Neural cell (in vitro differentiated cells): Measurements from ENCODE around the gene EEF1A2. TPM values are rescaled to one million over a fixed set of nuclear protein-coding genes. Genes with fewer than 3 reads are reported as not detected.

Experiments
- H2AFZ ChIP-seq: fragments of 200-600, 300-800 bp; sonication (generic), shearing (Covaris generic); 2 replicates; pipeline ENCODE4 v1.6.0; 2014; ENCODE audit warnings: low read depth, mild to moderate bottlenecking, antibody characterized with exemption, low read length, moderate library complexity
- H3F3A ChIP-seq: fragments of 200-600 bp; shearing (Covaris generic); 2 replicates; pipeline ENCODE4 v1.6.1; 2016; ENCODE audit warnings: mild to moderate bottlenecking, moderate library complexity, mixed read lengths, antibody characterized with exemption, low read length; ENCODE audit not compliant: insufficient read depth, poor library complexity, severe bottlenecking
- H3K27ac ChIP-seq: fragments of 200-600, 300-800 bp; sonication (generic), shearing (Covaris generic); 2 replicates; pipeline ENCODE4 v1.5.1; 2014; ENCODE audit warnings: mild to moderate bottlenecking, low read length, moderate library complexity
- H3K27me3 ChIP-seq: fragments of 300-800, 200-600 bp; sonication (generic), shearing (Covaris generic); 2 replicates; pipeline ENCODE4 v1.6.0; 2014; ENCODE audit warnings: mild to moderate bottlenecking, low read depth, low read length, moderate library complexity; ENCODE audit not compliant: insufficient read depth
- H3K36me3 ChIP-seq: fragments of 300-800, 200-600 bp; sonication (generic), shearing (Covaris generic); 2 replicates; pipeline ENCODE4 v1.5.1; 2014; ENCODE audit warnings: mild to moderate bottlenecking, antibody characterized with exemption, low read length, moderate library complexity; ENCODE audit not compliant: insufficient read depth
- H3K4me2 ChIP-seq: fragments of 300-800, 200-600 bp; sonication (generic), shearing (Covaris generic); 2 replicates; pipeline ENCODE4 v1.6.0; 2014; ENCODE audit warnings: mild to moderate bottlenecking, low read length
- H3K4me3 ChIP-seq: fragments of 300-800, 200-600 bp; sonication (generic), shearing (Covaris generic); 2 replicates; pipeline ENCODE4 v1.5.1; 2014; ENCODE audit warnings: mild to moderate bottlenecking, low read length, moderate library complexity
- H3K79me2 ChIP-seq: fragments of 200-600 bp; shearing (Covaris generic); replicated peaks from 2 replicates; pipeline ENCODE4 v1.6.0; 2014; ENCODE audit warnings: mild to moderate bottlenecking, low read length, moderate library complexity; ENCODE audit not compliant: insufficient read depth
- H3K9ac ChIP-seq: fragments of 300-800, 200-600 bp; sonication (generic), shearing (Covaris generic); 2 replicates; pipeline ENCODE4 v1.6.1; 2016; ENCODE audit warnings: mild to moderate bottlenecking, low read length, mixed read lengths
- H3K9me2 ChIP-seq: fragments of 200-600 bp; shearing (Covaris generic); 2 replicates; pipeline ENCODE4 v1.6.1; 2016; ENCODE audit warnings: mild to moderate bottlenecking, low read length, mixed read lengths; ENCODE audit not compliant: insufficient read depth
- H3K9me3 ChIP-seq: fragments of 200-600, 300-800 bp; sonication (generic), shearing (Covaris generic); 2 replicates; pipeline ENCODE4 v1.6.1; 2016; ENCODE audit warnings: mild to moderate bottlenecking, mixed run types, low read length, moderate library complexity, mixed read lengths
- H4K20me1 ChIP-seq: fragments of 200-600 bp; shearing (Covaris generic); 2 replicates; pipeline ENCODE4 v1.6.1; 2016; ENCODE audit warnings: mild to moderate bottlenecking, mixed run types; ENCODE audit not compliant: insufficient read depth
- CTCF ChIP-seq: fragments of 450-650 bp; IDR thresholded peaks from 2 replicates; pipeline ENCODE4 v1.5.1; 2014; ENCODE audit warnings: antibody characterized with exemption, mild to moderate bottlenecking, moderate library complexity; ENCODE audit not compliant: poor library complexity, severe bottlenecking
- EP300 ChIP-seq: fragments of 450-650 bp; conservative IDR thresholded peaks from 2 replicates; pipeline ENCODE4 v1.6.1; 2014; ENCODE audit warnings: antibody characterized with exemption, mild to moderate bottlenecking, moderate library complexity; ENCODE audit not compliant: poor library complexity, severe bottlenecking
- EZH2 ChIP-seq: fragments of 200-600, 300-800 bp; shearing (Covaris generic), sonication (generic); IDR thresholded peaks from 2 replicates; pipeline ENCODE4 v1.6.1; 2014; ENCODE audit warnings: antibody characterized with exemption, low read length, borderline replicate concordance, mild to moderate bottlenecking; ENCODE audit not compliant: insufficient read depth, poor library complexity, severe bottlenecking
- MXI1 ChIP-seq: fragments of 450-650 bp; conservative IDR thresholded peaks from 2 replicates; pipeline ENCODE4 v1.6.1; 2014; ENCODE audit warnings: antibody characterized with exemption, mild to moderate bottlenecking; ENCODE audit not compliant: poor library complexity, severe bottlenecking
- POLR2AphosphoS5 ChIP-seq: IDR thresholded peaks from 2 replicates; pipeline ENCODE4 v1.6.1; 2012
- RAD21 ChIP-seq: fragments of 450-650 bp; conservative IDR thresholded peaks from 2 replicates; pipeline ENCODE4 v1.6.1; 2014; ENCODE audit warnings: antibody characterized with exemption, mild to moderate bottlenecking, moderate library complexity
- SMC3 ChIP-seq: fragments of 450-650 bp; conservative IDR thresholded peaks from 2 replicates; pipeline ENCODE4 v1.6.1; 2014; ENCODE audit warnings: antibody characterized with exemption, mild to moderate bottlenecking, moderate library complexity; ENCODE audit not compliant: poor library complexity
- polyA plus RNA-seq: library from polyadenylated mRNA; depleted of rRNA; stranded (reverse); fragments of >200 nt; gene quantifications from 2 replicates; pipeline ENCODE4 v1.2.3, GENCODE V29; 2014
- TF ChIP-seq, protein P1 (sequence below): IDR thresholded peaks from 2 replicates; pipeline ENCODE4 v1.6.1; 2012; ENCODE audit warnings: borderline replicate concordance

Gene EEF1A2
- polyA plus RNA-seq, 1 donor from 2014 or later: 208 TPM

DNA sequence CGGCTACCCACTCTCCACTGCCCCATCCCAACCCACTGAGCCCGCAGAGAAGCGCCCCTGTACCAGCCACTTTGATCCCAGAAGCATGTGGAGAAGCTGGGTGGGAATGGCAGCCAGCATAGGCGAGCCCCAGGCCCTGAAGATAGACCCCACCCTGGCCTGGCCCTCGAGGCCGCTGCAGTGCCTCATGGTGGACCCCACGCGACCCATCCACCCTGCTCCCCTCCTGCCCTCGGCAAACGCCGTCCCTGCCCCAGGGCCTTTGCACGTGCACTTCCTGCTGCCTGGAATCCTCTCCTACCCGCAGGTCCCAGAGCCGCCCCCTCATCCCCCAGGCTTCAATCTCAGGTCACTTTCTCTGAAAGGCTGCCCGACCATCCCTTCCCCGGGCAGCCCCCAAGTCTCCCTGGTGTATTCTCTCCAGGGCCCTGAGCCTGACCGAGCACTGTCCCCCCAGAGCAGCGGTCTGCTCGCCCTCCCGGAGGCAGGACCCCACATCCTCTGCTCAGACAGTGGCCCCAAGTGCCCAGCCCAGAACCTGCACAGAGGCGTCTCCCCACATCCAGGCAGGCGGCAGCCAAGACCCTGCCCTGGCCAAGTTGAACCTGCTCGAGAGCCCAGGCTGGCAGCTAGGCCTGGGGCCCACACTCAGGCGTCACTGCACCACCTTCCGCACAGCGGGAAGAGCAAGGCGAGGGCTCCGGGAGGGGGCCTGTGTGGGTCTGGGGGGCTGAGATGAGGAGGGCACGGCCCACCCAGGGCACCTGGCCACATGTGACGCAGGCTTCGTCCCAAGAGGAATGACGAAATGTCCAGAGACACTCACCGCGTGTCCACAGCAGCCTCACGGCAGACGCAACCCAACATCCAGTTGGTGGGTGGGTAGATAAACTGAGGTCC, 40.5 kb downstream of the EEF1A2 start:
- H3K9ac ChIP-seq: no peak overlapping the region
- H3K9me2 ChIP-seq: no peaks in the 10 kb centered on the region
- peaks cover 47% of the 10 kb centered on the region for H3K79me2 ChIP-seq
- H3K4me2 ChIP-seq: no peak overlapping the region
- H3K27me3 ChIP-seq: no peaks in the 10 kb centered on the region
- H3F3A ChIP-seq: no peaks in the 10 kb centered on the region
- no peaks in the 10 kb centered on the region for H3K36me3 ChIP-seq
- no peak overlapping the region for H3K4me3 ChIP-seq
- no peak overlapping the region for H3K27ac ChIP-seq
- TF ChIP-seq CTCF: no peak
- TF ChIP-seq, protein P1, sequence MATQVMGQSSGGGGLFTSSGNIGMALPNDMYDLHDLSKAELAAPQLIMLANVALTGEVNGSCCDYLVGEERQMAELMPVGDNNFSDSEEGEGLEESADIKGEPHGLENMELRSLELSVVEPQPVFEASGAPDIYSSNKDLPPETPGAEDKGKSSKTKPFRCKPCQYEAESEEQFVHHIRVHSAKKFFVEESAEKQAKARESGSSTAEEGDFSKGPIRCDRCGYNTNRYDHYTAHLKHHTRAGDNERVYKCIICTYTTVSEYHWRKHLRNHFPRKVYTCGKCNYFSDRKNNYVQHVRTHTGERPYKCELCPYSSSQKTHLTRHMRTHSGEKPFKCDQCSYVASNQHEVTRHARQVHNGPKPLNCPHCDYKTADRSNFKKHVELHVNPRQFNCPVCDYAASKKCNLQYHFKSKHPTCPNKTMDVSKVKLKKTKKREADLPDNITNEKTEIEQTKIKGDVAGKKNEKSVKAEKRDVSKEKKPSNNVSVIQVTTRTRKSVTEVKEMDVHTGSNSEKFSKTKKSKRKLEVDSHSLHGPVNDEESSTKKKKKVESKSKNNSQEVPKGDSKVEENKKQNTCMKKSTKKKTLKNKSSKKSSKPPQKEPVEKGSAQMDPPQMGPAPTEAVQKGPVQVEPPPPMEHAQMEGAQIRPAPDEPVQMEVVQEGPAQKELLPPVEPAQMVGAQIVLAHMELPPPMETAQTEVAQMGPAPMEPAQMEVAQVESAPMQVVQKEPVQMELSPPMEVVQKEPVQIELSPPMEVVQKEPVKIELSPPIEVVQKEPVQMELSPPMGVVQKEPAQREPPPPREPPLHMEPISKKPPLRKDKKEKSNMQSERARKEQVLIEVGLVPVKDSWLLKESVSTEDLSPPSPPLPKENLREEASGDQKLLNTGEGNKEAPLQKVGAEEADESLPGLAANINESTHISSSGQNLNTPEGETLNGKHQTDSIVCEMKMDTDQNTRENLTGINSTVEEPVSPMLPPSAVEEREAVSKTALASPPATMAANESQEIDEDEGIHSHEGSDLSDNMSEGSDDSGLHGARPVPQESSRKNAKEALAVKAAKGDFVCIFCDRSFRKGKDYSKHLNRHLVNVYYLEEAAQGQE: no peak
- TF ChIP-seq EP300: no peak
- TF ChIP-seq RAD21: no peak
- no peak for TF ChIP-seq EZH2
- TF ChIP-seq SMC3: no peak
- no peak for TF ChIP-seq MXI1
- no peaks in the 10 kb centered on the region for H3K9me3 ChIP-seq
- H4K20me1 ChIP-seq: peaks cover 2% of the 10 kb centered on the region
- H2AFZ ChIP-seq: no peak overlapping the region

DNA sequence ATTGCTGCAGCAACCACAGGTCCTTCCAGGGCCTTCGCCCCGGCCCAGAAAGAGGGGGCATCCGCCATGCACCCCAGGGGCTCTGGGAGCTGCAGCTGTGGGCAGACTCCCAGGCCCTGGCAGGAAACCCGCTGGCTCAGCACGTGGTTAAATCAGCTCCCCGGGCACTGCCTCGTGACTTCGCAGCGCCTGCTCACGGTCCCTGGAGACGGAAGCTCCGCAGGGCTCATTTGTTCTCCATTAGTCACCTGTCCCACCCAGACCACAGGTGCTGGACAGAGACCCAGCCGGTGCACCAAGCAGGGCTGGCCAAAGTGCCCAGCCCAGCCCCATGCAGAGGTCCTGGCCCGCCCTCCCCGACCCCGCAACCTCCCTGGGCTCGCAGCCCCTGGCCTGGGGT, 41.1 kb downstream of the EEF1A2 start:
- Histone ChIP-seq H3K27me3 (no peaks in the 10 kb centered on the region), H3K27ac (no peak overlapping the region), H4K20me1 (no peaks in the 10 kb centered on the region), H3K79me2 (peaks cover 46% of the 10 kb centered on the region), H2AFZ (no peak overlapping the region), H3F3A (no peaks in the 10 kb centered on the region), H3K9ac (no peak overlapping the region), H3K9me2 (no peaks in the 10 kb centered on the region), H3K9me3 (no peaks in the 10 kb centered on the region), H3K4me3 (no peak overlapping the region), H3K36me3 (no peaks in the 10 kb centered on the region), H3K4me2 (no peak overlapping the region)
- no peak for TF ChIP-seq POLR2AphosphoS5
- TF ChIP-seq RAD21: no peak
- TF ChIP-seq EZH2: no peak
